ENCODE data around the gene DUOXA1.

Gene DUOXA1

GRCh38 chr15:45123397-45123796 lies 6.3 kb downstream of the DUOXA1 start:
- no peak for ATAC-seq
- TF ChIP-seq OSR1 (CRISPR knock-in tag; IDR thresholded peaks at IDR 0.05): no peak
- no peak for TF ChIP-seq GLIS3 (CRISPR knock-in tag; IDR thresholded peaks at IDR 0.05)
- TF ChIP-seq ZC3H10 (CRISPR knock-in tag; IDR thresholded peaks at IDR 0.05): no peak

GRCh38 chr15:45122719-45123118 lies 7.0 kb downstream of the DUOXA1 start:
- TF ChIP-seq ARNTL (CRISPR knock-in tag; IDR thresholded peaks at IDR 0.05; ENCODE audit: borderline replicate concordance, low read depth): no peak
- no peak for ATAC-seq

- TF ChIP-seq RARB (CRISPR knock-in tag; IDR thresholded peaks at IDR 0.05): no peak
- no peak for TF ChIP-seq PPARA (CRISPR knock-in tag; IDR thresholded peaks at IDR 0.05; ENCODE audit: borderline replicate concordance)
- no peak for TF ChIP-seq PATZ1 (CRISPR knock-in tag; IDR thresholded peaks at IDR 0.05; ENCODE audit: borderline replicate concordance)
- no peak for ATAC-seq
These were observed 7.8 kb downstream of the DUOXA1 start for GRCh38 chr15:45121706-45122417.

- TF ChIP-seq SNAI2 (CRISPR knock-in tag; IDR thresholded peaks at IDR 0.05) (no peak), OSR1 (CRISPR knock-in tag; IDR thresholded peaks at IDR 0.05) (no peak), ISL1 (CRISPR knock-in tag; IDR thresholded peaks at IDR 0.05) (no peak), TOX (CRISPR knock-in tag; IDR thresholded peaks at IDR 0.05; ENCODE audit: borderline replicate concordance) (no peak), BACH2 (CRISPR knock-in tag; IDR thresholded peaks at IDR 0.05; ENCODE audit: borderline replicate concordance) (no peak), ZC3H10 (CRISPR knock-in tag; IDR thresholded peaks at IDR 0.05) (no peak)
- ATAC-seq: no peak
These were observed 8.7 kb downstream of the DUOXA1 start for GRCh38 chr15:45121020-45121419.

GRCh38 chr15:45120081-45120972 lies 9.4 kb downstream of the DUOXA1 start:
- TF ChIP-seq ZFP30 (CRISPR knock-in tag; IDR thresholded peaks at IDR 0.05) (no peak), RARB (CRISPR knock-in tag; IDR thresholded peaks at IDR 0.05) (no peak), PPARA (CRISPR knock-in tag; IDR thresholded peaks at IDR 0.05; ENCODE audit: borderline replicate concordance) (no peak)
- no peak for ATAC-seq

- TF ChIP-seq ARNTL (CRISPR knock-in tag; IDR thresholded peaks at IDR 0.05; ENCODE audit: borderline replicate concordance, low read depth) (no peak), CSRNP3 (CRISPR knock-in tag; IDR thresholded peaks at IDR 0.05) (no peak), ZNF8 (CRISPR knock-in tag; IDR thresholded peaks at IDR 0.05) (no peak), TCF4 (CRISPR knock-in tag; IDR thresholded peaks at IDR 0.05; ENCODE audit: borderline replicate concordance) (no peak), PPARA (CRISPR knock-in tag; IDR thresholded peaks at IDR 0.05; ENCODE audit: borderline replicate concordance) (no peak), ZNF70 (CRISPR knock-in tag; IDR thresholded peaks at IDR 0.05) (no peak), ESRRG (CRISPR knock-in tag; IDR thresholded peaks at IDR 0.05) (no peak), TSHZ2 (CRISPR knock-in tag; IDR thresholded peaks at IDR 0.05) (no peak), OSR1 (CRISPR knock-in tag; IDR thresholded peaks at IDR 0.05) (no peak), ZNF565 (CRISPR knock-in tag; conservative IDR thresholded peaks at IDR 0.05; ENCODE audit: low read depth) (no peak), GLIS3 (CRISPR knock-in tag; IDR thresholded peaks at IDR 0.05) (no peak), ISL1 (CRISPR knock-in tag; IDR thresholded peaks at IDR 0.05) (no peak), SNAI2 (CRISPR knock-in tag; IDR thresholded peaks at IDR 0.05) (no peak), PATZ1 (CRISPR knock-in tag; IDR thresholded peaks at IDR 0.05; ENCODE audit: borderline replicate concordance) (no peak)
- no peak for ATAC-seq
These were observed 10.7 kb downstream of the DUOXA1 start for GRCh38 chr15:45118996-45119395.

Data from SK-N-SH treated with all-trans-retinoic acid at 6 μM for 48 hours (cell line).